ENCODE data around the gene SRCAP.
"Not testable (repeated sequence)": the region's sequence is repeated elsewhere in the genome, so short reads cannot be mapped to it uniquely, and the experiment has no call there.

The SRCAP gene

DNA sequence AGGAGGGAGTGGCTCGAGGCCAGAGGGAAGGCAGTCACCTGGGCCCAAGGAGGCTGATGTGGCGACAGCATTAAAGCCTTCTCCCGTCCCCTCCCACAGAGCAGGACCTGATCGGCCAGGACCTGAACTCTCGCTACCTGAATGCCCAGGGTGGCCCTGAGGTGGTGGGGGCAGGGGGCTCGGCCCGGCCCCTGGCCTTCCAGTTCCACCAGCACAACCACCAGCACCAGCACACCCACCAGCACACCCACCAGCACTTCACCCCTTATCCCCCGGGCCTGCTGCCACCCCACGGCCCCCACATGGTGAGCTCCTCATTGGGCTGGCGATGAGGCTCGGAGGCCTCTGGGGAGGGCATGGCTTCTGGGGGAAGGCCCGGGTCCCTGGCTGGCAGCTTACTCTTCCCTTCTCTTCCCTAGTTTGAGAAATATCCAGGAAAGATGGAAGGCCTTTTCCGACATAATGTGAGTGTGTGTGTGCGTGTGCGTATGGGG is 34.3 kb upstream of the SRCAP start:
- DNase-seq: no peak

DNA sequence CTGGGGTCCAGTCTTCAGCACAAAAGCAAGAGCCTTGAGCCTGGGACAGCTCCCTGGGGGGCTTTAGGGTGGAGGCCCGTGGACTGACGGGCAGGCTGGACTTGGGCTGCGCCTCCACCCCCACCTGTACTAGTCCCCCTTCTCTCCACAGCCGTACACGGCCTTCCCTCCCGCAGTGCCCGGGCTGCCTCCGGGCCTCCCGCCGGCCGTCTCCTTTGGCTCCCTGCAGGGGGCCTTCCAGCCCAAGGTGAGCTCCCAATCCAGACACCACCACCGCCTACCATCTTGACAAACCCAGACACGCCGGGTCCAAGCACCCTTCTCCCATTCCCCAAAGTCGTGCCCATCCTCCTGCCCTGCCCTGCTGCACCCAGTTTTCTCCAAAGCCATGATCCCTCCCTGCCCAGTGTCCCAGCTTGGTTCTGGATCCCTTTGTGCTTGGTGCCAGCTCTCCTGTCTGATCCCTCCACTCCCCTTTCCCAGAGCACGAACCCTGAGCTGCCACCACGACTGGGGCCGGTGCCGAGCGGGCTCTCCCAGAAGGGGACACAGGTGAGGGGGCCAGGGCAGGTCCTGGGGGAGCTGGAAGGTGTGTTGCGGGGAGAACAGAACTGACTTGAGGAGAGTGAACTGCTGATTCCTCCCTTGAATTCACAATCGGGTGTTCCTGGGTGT is 33.7 kb upstream of the SRCAP start:
- no peak for DNase-seq

DNA sequence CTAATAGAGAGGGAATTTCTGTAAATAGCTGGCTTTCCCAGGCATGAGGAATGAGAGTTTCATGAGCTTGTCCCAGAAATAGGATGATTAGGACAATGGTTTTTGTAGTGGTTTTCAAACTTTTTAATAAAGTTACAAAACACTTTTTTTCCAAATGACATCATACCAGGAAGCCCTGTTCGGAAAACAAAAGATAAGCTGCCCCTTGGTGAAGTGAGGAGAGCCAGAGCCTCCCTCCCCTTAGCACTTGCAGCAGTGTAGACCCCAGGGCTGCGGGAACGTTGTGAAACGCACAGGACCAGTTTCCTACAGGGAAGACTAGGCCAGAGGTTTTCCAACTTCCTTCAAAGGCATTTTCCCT is 33.2 kb upstream of the SRCAP start:
- no peak for DNase-seq

DNA sequence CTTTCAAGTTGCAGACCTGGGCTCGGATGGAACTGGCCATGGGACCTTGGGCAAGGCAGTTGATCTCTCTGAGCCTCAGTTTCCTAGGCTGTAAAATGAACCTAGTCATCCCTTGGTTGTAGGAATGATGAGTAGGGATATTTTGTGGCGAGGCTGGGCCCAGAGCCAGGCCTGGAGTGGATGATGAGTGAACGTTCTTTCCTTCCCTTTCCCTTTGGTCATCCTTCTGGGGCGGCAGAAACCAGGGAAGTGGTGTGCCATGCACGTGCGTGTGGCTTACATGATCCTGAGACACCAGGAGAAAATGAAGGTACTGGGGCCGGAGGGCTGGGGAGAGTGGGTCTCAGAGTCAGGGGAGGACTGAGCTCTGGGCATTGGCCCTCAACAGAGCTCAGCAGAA is 32.3 kb upstream of the SRCAP start:
- DNase-seq: no peak

DNA sequence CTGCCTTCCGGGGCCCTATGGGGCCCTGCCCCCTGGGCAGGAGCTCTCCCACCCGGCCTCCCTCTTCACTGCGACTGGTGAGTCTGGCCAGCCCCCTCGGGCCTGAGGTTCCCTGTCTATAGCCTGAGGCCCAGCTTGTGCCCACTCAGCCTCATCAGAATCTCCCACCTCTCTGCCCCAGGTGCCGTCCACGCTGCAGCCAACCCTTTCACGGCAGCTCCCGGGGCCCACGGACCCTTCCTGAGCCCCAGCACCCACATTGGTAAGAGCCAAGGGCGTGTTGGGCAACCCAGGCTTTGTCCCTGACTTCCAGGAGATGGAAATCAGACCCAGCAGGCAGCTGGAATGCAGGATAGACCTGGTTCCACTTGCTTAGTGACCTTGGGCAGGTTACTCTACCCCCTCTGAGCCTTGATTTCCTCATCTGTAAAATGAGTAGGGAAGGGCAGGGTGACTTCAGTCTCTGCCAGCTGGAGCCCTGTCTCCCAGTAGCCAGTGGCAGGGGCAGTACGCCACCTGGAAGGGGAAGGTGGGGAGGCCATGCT is 31.5 kb upstream of the SRCAP start:
- DNase-seq: no peak

DNA sequence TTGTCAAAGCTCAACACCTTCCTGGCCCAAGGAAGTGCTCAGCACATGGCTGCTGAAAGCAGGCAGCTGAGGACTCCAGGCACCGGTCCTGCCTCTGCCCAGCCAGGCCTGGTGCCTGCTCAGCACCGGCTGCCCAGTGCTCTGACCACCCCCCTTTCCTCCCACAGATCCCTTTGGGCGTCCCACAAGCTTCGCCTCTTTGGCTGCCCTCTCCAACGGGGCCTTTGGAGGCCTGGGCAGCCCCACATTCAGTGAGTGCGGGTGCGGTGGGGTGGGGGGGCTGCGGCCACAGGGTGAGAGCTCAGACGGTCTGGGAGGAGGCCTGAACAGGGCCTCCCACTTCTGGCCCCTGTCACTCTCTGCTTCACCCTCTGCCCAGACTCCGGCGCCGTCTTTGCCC is 30.6 kb upstream of the SRCAP start:
- DNase-seq: no peak

DNA sequence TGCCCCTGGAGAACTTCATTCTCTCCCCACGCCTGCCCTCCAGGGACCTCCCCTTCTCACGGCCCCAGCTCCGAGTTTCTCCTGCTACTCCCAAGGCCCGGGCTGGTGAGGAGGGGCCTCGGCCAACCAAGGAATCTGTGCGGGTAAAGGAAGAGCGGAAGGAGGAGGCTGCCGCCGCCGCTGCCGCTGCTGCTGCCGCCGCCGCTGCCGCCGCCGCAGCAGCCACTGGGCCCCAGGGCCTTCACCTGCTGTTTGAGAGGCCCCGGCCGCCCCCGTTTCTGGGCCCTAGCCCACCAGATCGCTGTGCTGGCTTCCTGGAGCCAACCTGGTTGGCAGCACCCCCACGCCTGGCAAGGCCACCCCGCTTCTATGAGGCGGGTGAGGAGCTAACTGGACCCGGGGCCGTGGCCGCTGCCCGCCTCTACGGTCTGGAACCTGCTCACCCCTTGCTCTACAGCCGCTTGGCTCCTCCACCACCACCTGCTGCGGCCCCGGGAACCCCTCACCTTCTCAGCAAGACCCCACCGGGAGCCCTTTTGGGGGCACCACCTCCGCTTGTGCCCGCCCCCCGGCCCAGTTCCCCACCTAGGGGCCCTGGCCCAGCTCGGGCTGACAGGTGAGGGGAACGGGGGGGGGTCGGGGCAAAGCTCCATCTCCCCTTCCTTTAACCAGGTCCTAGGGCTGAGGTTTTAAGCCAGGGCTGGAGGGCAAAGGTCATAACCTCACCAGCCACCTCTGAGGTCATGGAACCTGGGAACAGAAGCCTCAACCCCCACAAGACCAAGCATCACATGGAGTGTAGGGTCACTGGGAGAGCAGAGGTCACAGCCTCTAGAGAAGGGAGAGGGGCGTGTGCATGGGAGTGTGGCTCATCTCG is 29.7 kb upstream of the SRCAP start:
- no peak for DNase-seq

DNA sequence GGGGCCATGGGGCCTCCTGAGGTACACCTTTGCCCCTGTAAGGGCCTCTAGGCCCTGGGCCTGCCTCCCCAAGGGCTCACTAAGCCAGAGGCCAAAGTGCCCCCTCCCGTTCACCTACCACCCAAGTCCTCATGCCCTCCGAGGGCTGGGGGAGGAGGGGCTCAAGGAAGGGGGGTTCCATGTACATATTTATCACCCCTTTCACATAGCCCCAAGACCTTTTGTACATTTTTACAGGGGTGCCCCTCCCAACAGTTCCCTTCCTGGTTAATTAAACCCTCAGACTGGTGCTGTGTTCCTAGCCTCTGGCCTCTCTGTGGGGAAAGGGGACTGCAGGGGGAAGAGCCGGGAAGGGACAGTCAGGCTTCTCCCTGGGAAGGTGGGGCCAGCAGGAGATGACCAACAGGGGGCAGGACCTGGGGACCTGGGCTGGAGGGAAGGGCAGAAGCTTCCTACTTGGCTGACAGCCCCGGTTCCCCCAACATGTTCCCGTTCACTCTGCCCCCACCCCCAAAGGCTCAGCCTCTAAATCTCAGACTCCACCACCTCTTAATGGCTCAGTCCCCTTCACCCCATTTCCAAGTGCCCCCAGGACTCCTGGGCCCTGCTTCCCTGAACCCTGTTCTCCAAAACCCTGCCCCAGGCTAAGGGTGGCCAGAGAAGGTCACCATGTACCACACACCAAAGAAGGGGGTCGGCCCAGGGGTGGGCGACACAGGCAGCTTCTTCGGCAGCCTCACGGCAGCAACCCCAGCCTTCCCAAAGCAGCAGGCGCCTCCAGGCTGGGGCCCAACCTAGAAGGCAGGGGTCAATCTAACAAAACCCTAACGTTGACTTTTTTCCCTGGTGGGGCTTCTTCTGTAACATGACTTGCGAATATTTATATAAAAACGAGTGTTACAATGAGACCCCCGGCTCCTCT is 28.8 kb upstream of the SRCAP start:
- DNase-seq: no peak

DNA sequence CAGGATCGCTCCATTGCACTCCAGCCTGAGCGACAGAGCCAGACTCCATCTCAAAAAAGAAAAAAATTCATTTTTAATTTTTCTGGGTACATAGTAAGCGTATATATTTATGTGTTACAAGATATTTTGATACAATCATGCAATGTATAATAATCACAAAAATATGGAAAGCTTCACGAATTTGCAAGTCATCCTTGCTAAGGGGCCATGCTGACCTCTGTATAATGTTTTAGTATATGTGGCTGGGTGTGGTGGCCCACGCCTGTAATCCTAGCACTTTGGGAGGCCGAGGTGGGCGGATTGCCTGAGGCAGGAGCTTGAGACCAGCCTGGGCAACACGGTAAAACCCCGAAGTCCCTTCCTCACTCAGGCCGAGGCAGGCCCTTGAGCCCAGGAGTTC is 23.8 kb upstream of the SRCAP start:
- DNase-seq: no peak

DNA sequence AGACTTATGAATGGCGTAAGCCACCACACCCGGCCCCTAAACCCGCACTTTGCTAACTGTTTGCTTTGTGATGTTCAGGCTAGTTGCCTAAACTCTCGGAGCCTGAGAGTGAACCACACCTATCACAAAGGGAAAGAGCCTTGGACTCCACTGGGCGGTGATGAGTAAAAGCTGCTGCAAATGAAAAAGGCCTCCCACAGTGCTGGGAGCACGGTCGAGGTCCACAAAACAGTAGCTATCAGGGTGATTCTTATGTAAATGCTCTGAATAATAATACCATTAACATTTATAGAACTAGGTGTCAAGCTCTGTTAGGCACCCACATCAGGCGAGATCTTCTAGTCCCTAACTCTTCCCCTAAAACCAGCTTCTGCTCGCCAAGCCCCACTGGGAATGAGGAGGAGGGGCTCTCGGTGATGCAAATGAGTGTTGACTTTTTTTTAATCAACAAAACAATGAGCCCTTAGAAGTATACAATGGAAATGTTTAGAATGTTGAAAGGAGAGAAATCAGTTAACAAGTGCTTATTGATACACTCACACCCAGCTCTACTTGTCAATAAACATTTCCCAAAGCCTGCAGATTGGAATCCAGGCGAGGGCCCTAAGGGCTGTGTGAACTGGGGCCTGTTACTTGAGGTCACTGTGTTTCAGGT is 20.9 kb upstream of the SRCAP start:
- no peak for DNase-seq

DNA sequence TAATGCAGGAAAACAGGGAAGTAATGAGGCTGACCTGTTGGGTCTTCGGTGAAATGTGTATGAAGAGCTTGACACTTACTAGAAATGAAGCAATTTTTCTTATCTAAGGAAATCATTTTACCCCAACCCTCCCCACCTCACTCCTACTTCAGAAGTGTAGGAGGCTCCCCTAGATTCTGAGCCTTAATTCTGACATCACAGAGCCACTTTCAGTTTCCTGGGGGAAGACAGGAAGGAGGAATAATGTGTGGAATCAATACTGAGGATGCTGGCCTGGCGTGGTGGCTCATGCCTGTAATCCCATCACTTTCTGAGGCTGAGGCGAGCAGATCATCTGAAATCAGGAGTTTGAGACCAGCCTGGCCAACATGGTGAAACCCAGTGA is 20.4 kb upstream of the SRCAP start:
- no peak for DNase-seq

DNA sequence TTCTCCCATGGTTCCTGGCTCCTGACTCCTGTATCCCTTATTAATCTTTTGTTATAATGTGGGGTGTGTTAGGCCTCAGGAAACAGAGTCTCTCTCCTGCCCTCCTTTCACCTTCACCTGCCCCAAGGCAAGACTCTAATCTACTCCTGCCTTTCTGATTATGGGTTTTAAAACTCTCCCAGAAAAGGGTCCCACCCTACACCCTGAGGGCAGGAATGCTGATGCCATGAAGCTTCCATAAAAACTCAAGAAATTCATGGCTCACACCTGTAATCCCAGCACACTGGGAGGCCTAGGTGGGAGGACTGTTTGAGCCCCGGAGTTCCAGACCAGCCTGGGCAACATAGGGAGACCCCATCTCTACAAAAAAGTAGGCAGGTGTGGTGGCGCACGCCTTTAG is 18.6 kb upstream of the SRCAP start:
- no peak for DNase-seq

DNA sequence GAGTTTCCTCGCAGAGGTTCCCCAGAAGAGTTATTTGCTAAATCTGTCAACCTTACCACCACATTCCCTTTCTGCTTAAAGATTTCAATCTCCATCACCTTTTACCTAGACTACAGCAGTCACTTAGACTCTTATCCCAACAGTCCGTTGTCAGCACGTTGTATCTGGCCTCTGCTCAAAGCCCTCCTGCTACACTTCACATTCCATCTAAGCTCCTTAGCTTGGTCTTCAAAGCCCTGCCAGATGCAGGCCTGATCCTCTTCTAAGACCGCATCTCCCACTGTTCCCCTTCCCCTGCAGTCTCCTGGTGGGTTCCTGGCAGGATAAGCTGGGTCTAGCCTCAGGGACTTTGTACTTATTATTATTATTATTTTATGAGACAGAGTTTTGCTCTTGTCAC is 10.3 kb upstream of the SRCAP start:
- no peak for DNase-seq

DNA sequence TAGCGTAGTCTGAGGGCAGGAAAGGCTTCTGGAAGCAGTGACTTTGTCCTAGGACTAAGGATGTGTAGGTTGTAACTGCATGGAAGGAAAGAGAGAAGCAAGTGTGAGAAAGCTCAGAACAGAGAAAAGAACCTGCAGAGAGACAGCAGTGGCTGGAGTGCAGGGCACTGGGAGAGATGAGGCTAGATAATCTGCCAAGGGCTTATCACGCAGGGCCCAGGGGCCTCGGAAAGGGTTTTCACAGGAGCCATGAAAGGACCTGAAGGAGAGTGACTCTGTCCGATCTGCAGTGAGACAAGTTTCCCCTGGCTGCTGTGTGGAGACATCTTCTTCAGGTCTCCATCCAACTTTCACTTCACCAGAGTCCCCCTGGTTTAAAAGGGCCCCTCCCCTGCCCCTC is 7.1 kb upstream of the SRCAP start:
- no peak for DNase-seq

DNA sequence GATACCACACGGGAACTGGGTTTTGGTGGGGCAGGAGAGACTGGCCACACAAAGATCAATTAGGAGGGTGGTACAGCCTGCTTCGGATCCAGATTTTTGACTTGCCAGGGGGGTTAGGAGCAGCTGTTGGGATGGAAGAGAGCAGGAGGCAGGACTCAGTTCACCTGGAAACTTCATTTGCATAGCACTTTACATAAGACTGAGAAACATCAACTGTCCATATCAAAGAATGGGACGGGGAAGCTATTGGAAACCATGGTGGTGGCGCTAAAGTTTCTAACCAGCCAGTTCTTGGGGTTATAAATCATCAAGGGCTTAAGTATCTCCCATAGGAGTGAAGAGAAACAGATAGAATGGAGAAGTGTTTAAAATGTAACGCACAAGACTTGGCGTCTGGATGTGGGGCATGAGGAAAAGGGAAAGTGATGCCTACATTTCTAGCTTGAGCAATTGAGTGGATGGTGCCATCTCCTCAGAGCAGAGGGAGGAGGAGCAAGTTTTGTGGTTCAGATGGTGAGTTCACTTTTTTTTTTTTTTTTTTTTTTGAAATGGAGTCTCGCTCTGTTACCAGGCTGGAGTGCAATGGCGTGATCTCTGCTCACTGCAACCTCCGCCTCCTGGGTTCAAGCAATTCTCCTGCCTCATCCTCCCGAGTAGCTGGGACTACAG is 6.4 kb upstream of the SRCAP start:
- no peak for DNase-seq

DNA sequence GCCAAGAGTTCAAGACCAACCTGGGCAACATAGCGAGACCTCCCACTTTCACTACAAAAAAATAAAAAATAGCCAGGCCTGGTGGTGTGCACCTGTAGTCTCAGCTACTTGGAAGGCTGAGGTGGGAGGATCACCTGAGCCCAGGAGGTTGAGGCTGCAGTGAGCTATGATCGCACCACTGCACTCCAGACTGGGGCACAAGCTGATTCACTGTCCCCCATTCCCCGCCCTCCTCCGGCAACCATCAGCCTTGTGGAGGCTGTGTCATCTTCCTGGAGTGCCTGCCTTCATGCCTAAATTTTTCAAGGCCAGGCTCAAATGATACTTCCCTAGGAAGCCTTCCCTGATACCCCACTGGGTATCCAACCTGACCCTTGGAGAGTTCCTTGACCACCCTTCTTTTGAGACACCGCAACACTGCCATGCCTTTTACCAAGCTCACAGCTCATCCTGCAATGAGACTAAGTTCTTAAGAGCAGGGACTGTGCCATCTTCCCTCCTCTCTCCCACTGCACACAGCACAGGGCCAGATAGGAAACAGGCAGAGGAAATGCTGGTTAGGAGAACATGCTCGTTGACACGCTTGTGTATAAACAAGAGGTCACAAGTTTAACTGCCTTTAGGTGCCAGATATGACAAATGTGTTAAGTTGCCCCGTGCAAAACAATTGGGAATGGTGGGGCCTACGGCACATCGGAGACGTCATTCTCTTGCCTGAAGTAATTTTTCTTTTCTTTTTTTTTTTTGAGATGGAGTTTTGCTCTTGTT is 3.9 kb upstream of the SRCAP start:
- DNase-seq: no peak

DNA sequence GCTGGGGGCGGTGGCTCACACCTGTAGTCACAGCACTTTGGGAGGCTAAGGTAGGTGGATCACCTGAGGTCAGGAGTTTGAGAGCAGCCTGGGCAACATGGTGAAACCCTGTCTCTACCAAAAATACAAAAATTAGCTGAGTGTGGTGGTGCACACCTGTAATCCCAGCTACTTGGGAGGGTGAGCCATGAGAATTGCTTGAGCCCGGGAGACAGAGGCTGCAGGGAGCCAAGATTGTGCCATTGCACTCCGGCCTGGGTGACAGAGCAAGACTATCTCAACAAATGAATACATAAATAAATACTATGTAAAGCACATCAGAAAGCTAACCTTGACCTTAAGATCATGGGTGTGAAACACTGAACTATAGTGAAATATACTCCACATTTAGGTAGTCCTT is 2.3 kb upstream of the SRCAP start:
- not testable (repeated sequence) for DNase-seq

DNA sequence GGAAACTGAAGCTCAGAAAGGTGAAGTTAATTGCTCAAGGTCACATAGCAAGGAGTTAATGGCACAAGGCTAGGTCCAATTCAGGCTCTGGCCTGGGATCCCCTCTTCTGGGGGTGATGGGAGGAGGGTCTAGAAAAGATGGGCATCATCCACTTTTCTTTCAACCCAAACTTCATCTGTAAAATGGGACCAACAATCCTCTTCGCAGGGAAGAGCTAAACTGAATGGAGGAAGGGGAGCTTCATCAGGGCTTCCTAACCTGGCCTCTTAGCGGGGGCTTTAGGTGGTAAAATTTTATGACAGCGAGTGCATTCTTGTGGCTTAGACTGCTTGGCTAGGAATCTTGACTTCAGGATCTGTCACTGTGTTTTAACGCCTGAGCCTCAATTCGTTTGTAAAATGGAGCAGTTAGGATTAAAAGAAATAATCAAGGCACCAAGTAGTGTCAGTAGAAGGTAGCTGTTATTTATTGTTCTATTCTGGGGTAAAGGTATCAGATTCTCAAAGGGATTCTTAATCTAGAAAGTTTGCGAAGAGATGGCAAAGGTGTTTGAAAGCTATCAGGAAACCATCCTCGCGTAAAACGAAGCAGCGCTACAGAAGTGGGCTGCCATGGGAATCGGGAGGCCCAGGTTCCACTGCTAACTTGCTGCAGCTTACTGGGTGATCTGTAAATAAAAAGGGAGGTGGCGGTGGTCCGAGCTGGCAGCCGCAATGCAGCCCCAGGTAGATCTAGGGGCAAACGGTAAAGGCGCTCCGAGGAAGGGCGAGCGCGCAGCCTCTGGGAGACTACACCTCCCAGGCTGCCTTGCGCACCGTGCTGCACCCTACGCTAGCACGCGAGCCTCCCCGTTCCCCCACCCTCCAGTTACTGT is 1.5 kb upstream of the SRCAP start:
- no peak for DNase-seq

DNA sequence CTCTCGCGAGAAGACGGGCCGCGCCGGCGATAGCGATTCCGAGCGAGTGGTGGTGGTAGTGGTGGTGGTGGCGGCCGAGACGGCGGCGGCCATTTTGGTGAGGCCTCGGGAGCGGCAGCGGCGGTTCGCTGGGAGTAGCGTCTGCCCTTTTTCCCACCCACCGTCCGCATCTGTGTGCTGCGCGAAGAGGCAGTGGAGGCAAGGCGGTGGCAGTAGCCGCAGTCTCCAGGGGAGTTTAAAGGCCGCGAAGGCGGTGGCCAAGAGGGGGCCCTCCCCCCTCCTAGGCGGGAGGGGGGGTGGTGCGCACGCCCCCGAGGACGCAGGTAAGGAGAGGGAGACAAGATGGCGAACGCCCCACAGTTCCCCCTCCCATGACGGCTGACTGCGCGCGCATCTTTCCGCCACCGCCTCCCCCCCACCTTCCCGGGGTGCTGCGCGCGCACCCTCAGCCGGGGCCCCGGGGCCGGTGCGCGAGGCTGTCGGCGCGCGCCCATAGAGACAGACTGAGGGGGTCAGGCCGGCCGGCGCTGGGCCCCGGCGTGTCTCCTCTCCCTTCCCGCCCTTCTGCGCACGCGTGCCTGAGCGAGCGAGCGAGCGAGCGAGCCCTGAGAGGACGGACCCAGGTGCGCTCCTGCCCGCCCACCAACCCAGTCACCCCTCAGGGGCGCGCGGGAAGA is 694 bp upstream of the SRCAP start:
- peak; percentile 99 for DNase-seq

Data from activated gamma-delta T cell treated with Interleukin-2 at 50 U/mL for 16 hours (primary cell).